Measurements from ENCODE around the gene LRRC53.

Gene LRRC53

GRCh38 chr1:74430342-74430934, 82.0 kb downstream of the LRRC53 start:
- no peak for DNase-seq (ENCODE audit: low spot score)

- no peak for DNase-seq (ENCODE audit: low spot score)
Measured at GRCh38 chr1:74429580-74429979, 82.8 kb downstream of the LRRC53 start.

GRCh38 chr1:74427681-74428080, 84.7 kb downstream of the LRRC53 start:
- DNase-seq (ENCODE audit: low spot score) = no peak

GRCh38 chr1:74426208-74426937, 86.0 kb downstream of the LRRC53 start:
- DNase-seq (ENCODE audit: low spot score) = no peak

- no peak for DNase-seq (ENCODE audit: low spot score)
Measured at GRCh38 chr1:74425676-74426075, 86.7 kb downstream of the LRRC53 start.

- no peak for DNase-seq (ENCODE audit: low spot score)
Measured at GRCh38 chr1:74423471-74423870, 88.9 kb downstream of the LRRC53 start.

- no peak for DNase-seq (ENCODE audit: low spot score)
Measured at GRCh38 chr1:74422421-74423292, 89.8 kb downstream of the LRRC53 start.

GRCh38 chr1:74420467-74420866, 91.9 kb downstream of the LRRC53 start:
- DNase-seq (ENCODE audit: low spot score) = no peak
